ENCODE results near the gene COL2A1.
"Not testable (repeated sequence)": the region's sequence is repeated elsewhere in the genome, so short reads cannot be mapped to it uniquely, and the experiment has no call there.

COL2A1 gene

DNA sequence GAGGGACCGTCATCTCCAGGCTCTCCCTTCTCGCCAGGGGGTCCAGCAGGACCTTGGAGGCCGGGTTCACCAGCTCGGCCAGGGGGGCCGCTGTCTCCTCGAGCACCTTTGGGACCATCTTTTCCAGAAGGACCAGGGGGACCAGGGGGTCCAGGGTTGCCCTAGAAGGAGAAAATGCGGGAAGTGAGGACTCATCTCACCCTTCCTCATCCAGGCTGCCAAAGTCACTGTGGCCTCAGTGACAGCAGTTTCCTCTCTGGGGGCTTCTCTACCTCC lies 25.7 kb downstream of the COL2A1 start:
- in situ Hi-C loops (cut with MboI; ENCODE audit: low sequenced_read_pairs): no loop called here

DNA sequence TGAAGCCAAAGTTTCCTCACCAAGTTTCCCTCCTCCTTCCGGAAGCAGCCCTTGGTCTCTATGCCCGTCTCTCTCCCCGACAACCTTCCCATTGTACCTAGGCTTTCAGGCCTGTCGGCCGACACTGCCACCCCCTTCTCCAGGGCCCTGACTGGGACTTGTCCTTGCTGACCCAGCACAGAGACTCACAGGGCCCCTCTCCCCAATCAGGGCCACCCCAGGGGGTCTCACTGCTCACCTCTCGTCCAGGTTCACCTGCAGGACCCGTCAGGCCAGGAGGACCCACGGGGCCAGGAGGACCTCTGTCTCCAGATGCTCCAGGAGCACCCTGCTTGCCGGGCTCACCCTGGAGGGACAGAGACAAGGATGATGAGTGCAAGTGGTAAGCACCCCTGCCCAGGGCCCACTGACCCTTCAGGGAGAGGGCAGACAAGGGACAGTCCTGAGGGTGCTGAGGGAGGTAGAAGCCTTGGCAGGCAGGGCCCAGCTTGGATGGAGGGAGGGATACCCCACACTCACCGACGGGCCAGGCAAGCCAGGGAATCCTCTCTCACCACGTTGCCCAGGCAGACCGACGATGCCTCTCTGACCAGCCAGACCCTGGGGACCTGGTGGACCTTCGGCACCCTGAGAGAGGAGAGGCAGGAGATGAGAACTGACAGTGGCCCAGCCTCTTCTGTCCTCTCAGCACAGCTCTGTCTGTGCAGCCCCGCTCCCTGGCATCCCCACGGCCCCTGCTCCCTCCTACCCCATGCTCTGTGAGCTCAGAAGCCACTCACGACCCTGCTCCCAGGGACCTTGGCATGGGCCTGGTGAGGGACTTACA lies 26.3 kb downstream of the COL2A1 start:
- in situ Hi-C loops (cut with MboI; ENCODE audit: low sequenced_read_pairs): no loop called here

DNA sequence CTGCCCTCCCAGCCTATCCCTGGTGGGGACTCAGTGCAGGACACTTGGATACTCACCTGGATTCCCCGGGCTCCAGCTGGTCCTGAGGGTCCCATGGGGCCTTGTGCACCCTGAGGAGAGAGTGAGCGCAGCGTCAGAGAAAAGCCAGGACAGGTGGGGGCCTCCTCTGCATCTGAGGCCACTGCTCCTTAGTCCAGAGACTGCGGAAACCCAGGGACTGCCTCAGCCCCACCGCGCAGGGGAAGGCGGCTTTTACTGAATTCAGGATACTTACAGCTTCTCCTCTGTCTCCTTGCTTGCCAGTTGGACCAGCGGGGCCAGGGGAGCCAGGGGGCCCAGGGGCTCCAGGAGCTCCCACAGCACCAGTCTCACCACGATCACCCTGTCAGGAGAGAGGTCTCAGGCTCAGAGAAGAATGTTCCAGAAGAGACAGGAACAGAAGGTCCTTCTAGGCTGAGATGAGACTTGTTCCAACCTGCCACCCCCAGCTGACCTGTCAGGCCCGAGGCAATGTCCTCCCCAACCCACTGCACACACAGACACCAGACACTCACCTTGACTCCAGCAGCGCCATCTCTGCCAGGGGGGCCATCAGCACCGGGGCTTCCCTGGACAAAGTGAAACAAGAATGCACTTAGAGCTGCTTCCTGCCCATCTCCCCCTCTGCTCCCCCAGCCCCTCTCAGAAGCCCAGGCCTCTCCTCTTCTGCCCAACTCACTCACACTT lies 27.1 kb downstream of the COL2A1 start:
- in situ Hi-C loops (cut with MboI; ENCODE audit: low sequenced_read_pairs): no loop called here

DNA sequence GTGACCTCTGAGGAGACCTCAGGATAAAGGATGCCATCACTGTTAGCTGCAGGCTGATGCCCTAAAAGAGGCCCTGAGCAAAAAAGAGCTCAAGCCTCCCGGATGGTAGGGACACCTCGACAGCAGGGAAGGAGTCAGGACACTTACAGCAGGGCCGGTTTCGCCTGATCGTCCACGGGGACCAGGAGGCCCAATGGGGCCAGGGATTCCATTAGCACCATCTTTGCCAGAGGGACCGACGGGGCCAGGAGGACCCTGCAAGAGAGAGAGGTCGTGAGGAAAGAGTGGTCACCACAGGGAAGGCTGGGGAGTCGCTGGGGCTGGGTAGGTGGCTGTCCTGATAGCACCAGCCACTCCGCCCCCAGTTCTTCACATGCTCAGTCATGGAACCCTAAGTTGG lies 28.5 kb downstream of the COL2A1 start:
- in situ Hi-C loops (cut with MboI; ENCODE audit: low sequenced_read_pairs): no loop called here

DNA sequence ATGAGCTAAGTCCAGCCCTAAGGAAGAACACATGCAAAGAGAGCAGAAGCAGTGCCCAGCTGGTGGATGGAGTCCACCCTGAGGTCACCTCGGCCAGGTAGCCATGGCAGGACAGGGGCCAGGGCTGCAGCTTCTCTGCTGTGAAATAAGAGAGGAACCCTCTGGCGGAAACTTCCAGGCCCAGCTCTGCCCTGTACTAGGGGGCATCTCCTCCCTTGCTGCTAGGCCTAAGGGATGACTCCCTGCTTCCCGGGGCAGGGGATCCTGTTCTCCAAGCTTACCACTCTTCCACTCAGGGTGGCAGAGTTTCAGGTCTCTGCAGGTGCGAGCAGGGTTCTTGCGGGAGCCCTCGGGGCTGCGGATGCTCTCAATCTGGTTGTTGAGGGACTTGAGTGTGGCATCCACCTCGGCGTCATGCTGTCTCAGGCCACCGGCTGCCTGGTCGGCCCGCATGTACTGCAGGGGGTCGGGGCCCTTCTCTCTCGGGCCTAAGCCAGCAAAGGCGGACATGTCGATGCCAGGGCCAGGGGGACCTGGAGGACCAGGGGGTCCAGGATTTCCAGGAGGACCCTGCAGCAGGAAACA lies 29.1 kb downstream of the COL2A1 start:
- in situ Hi-C loops (cut with MboI; ENCODE audit: low sequenced_read_pairs): no loop called here

DNA sequence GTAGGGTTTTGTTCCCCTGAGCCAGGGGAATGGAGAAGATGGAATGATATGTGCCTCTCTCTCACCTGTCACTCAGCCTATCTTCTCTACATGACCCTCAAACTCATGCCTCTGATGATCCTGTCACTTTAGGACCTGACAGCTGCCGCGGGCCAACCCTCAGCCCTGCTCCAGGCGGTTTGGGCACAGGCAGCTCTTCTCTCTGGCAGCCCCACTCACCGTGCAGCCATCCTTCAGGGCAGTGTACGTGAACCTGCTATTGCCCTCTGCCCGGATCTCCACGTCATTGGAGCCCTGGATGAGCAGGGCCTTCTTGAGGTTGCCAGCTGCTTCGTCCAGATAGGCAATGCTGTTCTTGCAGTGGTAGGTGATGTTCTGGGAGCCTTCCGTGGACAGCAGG lies 30.4 kb downstream of the COL2A1 start:
- in situ Hi-C loops (cut with MboI; ENCODE audit: low sequenced_read_pairs): no loop called here

DNA sequence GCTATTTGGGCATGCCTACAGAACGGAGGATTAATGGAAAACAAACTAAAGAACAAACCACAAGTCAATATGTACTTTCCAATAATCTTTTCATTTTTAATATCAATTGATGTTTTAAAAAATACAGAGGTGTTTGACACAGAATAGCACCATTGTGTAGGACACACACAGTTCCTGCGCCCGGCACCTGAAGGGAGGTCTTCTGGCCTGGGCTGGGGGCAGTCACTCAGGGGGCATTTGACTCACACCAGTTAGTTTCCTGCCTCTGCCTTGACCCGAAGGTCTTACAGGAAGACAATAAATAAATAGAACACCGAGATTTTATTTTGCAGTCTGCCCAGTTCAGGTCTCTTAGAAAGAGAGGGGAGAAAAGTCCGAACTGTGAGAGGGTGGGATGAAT lies 31.4 kb downstream of the COL2A1 start:
- in situ Hi-C loops (cut with MboI; ENCODE audit: low sequenced_read_pairs): no loop called here

DNA sequence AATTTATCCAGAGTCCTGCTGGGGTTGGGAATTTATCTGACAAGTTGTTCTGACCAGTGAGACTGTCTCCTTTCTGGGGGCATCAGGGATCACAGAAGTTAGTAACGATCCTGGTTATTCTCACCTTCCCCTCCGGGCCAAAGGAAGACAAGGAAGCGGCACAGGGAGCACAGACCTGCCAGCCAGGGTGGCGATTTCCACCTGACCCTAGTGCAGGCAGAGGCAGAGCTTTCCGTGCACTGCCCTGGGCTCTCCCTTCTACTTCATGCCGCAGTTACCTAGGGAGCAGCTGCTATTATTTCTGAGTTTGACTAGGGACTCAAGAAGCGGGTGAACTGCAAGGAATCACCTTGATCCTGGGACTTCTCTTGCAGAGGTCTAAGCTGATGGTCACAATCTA lies 33.4 kb downstream of the COL2A1 start:
- in situ Hi-C loops (cut with MboI; ENCODE audit: low sequenced_read_pairs): no loop called here

DNA sequence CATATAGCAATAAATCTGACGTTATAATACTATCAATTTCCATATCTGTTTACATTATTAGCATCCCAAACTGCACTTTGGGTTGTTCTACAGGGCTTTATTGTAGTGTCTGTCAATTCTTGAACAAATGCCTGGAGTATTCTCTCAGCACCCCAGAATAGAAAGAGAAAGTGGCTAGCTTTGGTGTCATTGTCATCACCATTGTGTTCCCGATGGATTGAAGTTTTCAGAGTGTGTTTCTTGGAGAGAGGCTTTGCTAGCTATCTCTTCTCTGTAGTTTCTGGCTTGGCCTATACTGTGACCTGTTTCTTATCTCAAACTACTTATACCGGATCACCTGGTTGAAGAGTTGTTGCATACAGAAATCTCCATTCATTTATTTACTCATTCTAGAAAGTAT lies 34.4 kb downstream of the COL2A1 start:
- in situ Hi-C loops (cut with MboI; ENCODE audit: low sequenced_read_pairs): no loop called here

DNA sequence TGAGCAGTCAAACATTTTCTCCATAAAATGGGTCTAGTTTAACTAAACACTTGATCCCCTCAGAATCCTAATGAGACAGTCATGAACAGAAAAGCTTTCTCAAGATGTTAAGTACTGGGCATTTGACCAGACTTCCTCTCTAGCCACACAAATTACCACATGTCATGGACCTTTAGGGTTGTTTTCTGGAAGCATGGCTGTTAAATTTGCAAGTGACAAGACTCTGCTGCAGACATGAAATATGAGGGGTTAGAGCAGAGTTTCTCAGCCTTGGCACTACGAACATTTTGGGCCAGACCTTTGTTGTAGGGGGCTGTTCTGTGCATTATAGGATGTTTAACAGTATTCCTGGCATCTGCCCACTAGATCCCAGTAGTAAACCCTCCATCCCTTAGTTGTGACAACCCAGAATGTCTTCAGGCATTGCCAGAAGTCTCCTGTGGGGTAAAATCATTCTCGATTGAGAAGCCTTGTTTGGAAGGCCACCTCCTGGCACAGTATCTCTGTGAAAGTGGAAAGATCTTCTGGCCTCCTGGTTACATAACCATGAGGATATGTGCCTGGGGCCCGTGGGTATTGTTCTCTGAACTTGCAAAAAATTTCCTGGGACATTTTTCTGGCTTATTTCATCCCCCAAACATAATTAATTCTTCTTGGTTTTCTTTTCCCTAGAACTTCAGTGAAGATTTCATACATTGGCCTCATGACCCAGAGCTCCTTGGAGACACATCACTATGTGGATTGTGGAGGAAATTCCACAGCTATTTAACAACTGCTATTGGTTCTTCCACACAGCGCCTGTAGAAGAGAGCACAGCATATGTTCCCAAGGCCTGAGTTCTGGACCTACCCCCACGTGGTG lies 36.6 kb downstream of the COL2A1 start:
- in situ Hi-C loops (cut with MboI; ENCODE audit: low sequenced_read_pairs): no loop called here

DNA sequence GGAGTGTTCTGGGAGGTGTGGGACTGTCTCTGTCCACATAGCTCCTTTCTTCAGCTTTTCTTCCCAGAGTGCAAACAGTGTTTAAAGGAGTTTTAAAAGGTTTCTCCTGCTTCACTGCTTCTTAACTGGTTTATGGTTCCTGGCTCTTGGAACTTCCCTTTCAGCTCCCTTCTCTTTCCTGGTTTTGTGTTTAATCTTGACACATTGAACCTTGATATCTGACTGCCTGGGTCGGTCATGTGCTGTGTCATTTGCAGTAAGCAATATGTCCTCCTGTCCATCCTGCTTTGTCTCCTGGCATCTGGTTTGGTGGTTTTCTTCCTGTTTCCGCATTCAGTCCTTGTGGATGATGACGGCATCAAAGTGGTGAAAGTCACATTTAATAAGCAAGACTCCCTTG lies 38.7 kb downstream of the COL2A1 start:
- in situ Hi-C loops (cut with MboI; ENCODE audit: low sequenced_read_pairs): no loop called here

DNA sequence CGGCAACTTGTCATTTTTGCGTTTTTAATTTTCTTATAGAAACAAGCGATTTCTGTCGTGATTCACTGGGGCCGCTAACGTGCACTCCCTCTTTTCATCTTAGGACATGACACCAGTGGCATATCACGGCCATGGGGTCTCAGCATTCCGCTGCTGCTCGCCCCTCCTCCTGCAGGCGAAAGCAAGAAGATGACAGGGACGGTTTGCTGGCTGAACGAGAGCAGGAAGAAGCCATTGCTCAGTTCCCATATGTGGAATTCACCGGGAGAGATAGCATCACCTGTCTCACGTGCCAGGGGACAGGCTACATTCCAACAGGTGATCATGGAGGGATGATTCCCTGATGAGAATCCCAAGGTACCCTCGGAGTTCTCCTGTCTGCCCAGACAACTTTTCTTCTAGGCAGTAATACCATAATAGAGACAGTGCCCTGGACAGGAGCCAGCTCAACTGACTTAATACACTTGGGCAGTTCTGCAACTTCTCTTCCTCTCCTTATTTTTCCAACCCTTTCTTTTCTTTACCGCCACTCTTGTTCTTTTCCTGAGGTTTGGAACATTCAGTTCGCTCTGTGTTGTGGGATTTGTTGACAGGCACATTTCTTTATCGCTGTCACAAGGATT lies 40.1 kb downstream of the COL2A1 start:
- in situ Hi-C loops (cut with MboI; ENCODE audit: low sequenced_read_pairs): no loop called here

DNA sequence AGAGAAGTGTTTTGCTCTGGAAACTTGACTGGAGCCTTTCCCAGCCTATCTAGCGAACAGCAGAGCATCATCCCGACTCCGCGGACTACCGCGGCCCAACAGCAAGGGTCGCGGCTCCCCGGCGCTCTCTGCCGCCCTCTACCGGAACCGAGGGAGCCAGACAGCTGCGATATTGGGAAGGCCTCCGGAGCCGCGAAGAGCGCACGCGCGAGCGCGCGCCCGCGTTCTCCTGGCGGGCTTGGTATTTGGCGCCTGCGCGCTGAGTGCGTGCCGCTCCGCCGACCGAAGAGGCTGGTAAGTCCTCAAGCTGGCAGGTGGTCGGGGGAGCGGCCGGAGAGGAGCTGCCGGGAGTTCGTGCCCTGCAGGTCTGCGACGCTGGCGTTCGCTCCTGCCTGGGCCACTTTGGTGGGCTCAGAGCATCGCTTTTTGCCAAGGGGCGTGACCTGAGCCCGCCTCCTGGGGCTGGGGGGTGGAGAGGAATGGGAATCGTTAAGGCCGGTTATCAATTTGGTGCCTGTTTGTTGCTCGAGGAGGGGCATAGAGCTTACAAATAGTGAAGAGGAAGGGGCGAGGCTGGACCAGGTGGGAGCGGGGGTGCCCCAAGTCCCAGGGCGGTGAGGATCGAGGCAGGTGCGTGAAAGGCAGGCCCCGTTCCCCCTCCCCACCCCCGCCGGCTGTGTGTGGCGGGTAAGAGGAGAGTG lies 40.8 kb downstream of the COL2A1 start, which contains the start of gene TMEM106C:
TSS of gene TMEM106C (plus strand) at position 257 of the 701 bp plus-strand sequence. CDS start 641 bp downstream, outside the sequence.
- in situ Hi-C loops (cut with MboI; ENCODE audit: low sequenced_read_pairs): no loop called here

DNA sequence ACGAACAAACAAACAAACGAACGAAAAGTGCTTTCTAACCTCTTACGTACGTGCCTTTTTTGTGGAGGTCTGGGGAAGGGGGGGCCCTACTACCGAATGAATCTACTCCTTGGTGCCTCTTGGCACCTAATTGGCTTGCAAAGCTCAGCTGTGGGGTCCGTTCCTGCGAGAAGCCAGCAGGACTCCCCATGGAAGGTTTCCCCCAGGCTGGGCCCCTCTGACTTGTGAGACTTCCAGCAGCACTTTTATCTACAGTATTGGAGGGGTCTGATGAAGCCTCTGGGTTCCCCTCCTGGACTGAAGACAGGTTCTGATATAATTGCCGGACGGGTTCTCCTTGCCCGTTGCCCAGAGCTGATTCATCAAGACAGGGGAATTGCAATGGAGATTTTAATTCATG lies 42.1 kb downstream of the COL2A1 start:
- in situ Hi-C loops (cut with MboI; ENCODE audit: low sequenced_read_pairs): no loop called here

DNA sequence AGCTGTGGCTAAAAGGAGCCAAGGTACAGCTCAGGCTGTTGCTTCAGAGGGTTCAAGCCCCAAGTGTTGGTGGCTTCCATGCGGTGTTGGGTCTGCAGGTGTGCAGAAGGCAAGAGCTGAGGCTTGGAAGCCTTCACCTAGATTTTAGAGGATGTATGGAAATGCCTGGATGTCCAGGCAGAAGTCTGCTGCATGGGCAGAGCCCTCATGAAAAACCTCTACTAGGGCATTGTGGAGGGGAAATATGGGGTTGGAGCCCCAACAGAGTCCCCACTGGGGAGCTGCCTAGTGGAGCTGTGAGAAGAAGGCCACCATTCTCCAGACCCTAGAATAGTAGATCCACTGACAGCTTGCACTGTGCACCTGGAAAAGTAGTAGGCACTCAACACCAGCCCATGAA lies 46.6 kb downstream of the COL2A1 start:
- in situ Hi-C loops (cut with MboI; ENCODE audit: low sequenced_read_pairs): not testable (repeated sequence)

DNA sequence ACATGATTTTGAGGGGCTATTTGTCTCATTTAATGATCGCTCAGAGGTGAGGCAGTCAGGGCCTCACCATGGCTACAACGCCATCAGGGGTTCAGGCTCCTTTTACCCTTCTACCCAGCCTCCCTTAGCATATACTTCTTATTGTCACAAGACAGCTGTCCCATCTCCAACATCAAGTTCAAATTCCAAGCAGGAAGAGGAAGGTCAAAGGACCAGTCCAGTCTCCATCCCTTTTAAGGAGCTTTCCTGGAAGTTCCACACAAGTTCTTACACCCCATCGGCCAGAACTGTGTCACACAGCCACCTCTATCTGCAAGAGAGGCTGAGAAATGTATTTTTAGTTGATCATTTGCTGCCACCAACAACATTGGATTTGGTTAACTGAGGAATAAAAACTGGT lies 49.2 kb downstream of the COL2A1 start:
- in situ Hi-C loops (cut with MboI; ENCODE audit: low sequenced_read_pairs): no loop called here

DNA sequence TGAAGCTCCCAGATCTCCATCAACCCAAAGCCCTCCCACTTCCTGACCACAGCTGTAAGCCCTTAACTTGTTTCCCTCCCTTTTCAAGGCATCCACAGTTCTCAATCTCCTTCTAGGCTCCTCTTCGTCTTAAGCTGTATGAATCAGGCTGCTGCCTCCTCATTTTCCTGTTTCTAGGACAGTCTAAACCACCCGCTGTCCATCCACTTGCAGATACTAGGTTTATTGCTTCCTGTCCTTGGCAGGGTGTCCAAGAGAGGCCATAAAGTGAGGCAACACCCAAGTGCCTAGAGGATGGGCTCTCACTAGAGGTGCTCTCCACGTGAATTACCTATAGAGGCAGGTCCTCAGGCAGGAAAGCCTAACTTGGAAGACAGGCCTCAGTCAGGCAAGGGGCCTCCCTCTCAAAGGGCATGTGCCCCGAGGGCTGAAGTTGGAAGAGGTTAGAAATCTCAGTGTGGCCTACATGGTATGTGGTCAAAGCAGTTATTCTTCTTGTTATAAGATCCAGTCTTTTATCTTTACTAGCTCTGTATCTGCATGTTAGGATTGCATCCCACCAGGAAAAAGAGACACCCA lies 49.7 kb downstream of the COL2A1 start:
- in situ Hi-C loops (cut with MboI; ENCODE audit: low sequenced_read_pairs): no loop called here

DNA sequence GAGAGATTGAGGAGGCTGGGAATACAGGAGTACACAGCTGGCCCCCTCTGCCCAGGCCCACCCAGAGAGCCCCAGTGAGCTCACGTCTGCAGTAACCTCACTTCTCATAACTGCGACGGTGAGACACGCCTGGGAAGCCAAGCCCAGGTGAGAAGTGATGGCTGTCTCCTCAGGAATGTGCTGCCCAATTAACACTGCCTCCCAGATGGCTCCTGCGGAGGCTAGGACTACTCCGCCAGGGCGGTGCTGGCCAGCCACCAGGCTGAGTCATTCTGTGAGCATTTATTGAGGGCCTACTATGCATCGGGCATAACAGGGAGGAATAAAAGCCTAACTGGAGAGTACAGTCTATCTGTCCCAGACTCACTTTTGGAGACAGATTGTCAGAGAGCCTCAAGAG lies 50.2 kb downstream of the COL2A1 start:
- in situ Hi-C loops (cut with MboI; ENCODE audit: low sequenced_read_pairs): no loop called here

DNA sequence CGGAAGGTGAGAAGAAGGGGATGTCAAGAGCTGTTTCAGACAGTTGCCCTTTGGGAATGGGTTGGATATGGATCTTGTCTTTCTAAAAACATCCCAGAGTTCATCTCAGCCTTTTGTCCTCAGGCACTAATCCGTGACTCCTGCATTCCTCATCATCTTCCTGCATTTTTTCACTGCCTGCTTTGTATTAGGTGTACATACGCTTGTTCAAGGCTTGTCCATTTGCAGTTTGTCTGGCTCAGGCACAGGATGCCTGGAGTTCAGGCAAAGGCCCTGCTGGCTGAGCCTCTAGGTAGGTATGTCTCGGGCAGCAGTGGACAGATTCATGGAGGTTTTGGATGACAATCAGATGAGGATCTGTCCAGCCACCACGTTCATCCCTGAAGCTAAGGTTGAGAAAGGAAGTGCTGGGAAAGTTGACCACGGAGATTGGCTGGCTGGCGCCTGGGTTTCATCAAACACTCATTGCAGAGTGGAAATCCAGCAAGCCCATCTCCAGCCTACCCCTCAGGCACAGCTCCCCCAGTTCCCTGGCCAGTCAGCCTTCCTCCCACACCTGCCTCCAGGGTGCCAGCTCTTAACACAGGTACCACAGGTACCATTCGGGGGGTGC lies 53.3 kb downstream of the COL2A1 start:
- in situ Hi-C loops (cut with MboI; ENCODE audit: low sequenced_read_pairs): no loop called here
